HEK293 (cell line): ENCODE results near the gene SGMS1.

Experiments used
- MZF1 ChIP-seq: fragments of 450-650 bp; formaldehyde crosslinking; IDR thresholded peaks from 2 replicates; pipeline ENCODE4 v1.5.1; 2017; ENCODE audit warnings: missing biosample characterization, missing genetic modification characterization, borderline replicate concordance
- SP2 ChIP-seq: fragments of 450-650 bp; formaldehyde crosslinking; IDR thresholded peaks from 2 replicates; pipeline ENCODE4 v1.5.1; 2016; ENCODE audit warnings: missing biosample characterization, missing genetic modification characterization
- TCF7L2 ChIP-seq: IDR thresholded peaks from 2 replicates; pipeline ENCODE4 v1.6.1; 2011; ENCODE audit warnings: low read depth, mild to moderate bottlenecking, inconsistent platforms, low read length, moderate library complexity, borderline replicate concordance
- ZNF311 ChIP-seq: fragments of 450-650 bp; formaldehyde crosslinking; IDR thresholded peaks from 2 replicates; pipeline ENCODE4 v1.5.1; 2017; ENCODE audit warnings: missing biosample characterization, missing genetic modification characterization, borderline replicate concordance
- ZNF37A ChIP-seq: fragments of 450-650 bp; IDR thresholded peaks from 2 replicates; pipeline ENCODE4 v1.5.1; 2018; ENCODE audit warnings: missing biosample characterization, missing genetic modification characterization
- TF ChIP-seq, protein P1 (sequence below): fragments of 450-650 bp; formaldehyde crosslinking; IDR thresholded peaks from 2 replicates; pipeline ENCODE4 v1.5.1; 2016; ENCODE audit warnings: missing biosample characterization, missing genetic modification characterization

DNA sequence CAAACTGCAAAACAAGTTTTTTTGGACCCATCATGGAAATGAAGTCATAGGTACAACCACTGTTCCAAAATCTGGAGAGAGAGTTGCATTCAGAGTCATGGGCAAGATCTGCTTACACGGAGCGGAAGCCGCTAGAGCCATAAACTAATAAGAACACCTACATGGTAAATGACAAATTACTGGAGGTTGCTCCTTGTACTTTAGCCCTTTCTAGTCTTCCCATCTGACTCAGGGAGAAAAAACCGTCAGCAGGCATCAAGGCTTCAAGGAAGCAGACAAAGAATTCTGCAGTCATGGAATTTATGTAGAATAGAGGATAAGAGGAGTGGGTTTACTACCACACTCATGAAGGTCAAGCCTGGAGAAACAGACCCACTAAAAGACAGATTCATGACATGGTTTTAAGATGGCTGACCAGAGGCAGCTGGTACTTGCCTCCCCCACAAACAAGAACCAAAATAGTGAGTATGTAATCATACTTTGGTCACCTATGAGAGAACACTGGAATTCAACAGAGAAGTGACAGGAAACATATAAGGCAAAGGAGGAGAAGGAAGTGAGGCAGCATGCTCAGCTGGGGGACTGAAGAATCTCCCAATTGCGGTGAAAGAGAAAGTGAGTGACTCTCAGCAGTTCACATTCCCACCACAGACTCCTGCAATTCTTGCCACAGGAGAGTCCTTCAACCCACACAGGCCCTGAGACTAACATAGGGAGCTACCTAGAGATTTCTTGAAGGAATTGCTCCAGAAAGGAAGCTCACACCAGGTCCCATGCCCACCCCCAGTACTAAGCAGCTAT, 330.0 kb downstream of the SGMS1 start:
- no peak for TF ChIP-seq SP2
- TF ChIP-seq, protein P1, sequence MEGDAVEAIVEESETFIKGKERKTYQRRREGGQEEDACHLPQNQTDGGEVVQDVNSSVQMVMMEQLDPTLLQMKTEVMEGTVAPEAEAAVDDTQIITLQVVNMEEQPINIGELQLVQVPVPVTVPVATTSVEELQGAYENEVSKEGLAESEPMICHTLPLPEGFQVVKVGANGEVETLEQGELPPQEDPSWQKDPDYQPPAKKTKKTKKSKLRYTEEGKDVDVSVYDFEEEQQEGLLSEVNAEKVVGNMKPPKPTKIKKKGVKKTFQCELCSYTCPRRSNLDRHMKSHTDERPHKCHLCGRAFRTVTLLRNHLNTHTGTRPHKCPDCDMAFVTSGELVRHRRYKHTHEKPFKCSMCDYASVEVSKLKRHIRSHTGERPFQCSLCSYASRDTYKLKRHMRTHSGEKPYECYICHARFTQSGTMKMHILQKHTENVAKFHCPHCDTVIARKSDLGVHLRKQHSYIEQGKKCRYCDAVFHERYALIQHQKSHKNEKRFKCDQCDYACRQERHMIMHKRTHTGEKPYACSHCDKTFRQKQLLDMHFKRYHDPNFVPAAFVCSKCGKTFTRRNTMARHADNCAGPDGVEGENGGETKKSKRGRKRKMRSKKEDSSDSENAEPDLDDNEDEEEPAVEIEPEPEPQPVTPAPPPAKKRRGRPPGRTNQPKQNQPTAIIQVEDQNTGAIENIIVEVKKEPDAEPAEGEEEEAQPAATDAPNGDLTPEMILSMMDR (tag by site-specific recombination): no peak
- TF ChIP-seq TCF7L2: no peak
- no peak for TF ChIP-seq MZF1
- no peak for TF ChIP-seq ZNF37A (tag by site-specific recombination)
- TF ChIP-seq ZNF311: no peak
